HPDE6-E6E7 (cell line): ENCODE data around the gene TFPI.
"Not testable (repeated sequence)": the region's sequence is repeated elsewhere in the genome, so short reads cannot be mapped to it uniquely, and the experiment has no call there.

ENCODE experiments used
- DNase-seq: peaks from one replicate; pipeline ENCODE4 v3.0.0; 2011; ENCODE audit warnings: missing footprints; ENCODE audit errors: extremely low spot score

Gene TFPI

GRCh38 chr2:187528042-187528441, 26.2 kb downstream of the TFPI start:
- no peak for DNase-seq

GRCh38 chr2:187527262-187527661, 27.0 kb downstream of the TFPI start:
- DNase-seq = no peak

- no peak for DNase-seq
Observed at GRCh38 chr2:187526792-187527191, 27.4 kb downstream of the TFPI start.

GRCh38 chr2:187525163-187525900, 28.9 kb downstream of the TFPI start:
- no peak for DNase-seq

- DNase-seq = no peak
Observed at GRCh38 chr2:187523325-187523724, 30.9 kb downstream of the TFPI start.

- no peak for DNase-seq
Observed at GRCh38 chr2:187520121-187520624, 34.1 kb downstream of the TFPI start.

- DNase-seq = no peak
Observed at GRCh38 chr2:187519419-187520120, 34.7 kb downstream of the TFPI start.

GRCh38 chr2:187517750-187518361, 36.4 kb downstream of the TFPI start:
- DNase-seq = not testable (repeated sequence)

GRCh38 chr2:187516630-187517510, 37.4 kb downstream of the TFPI start:
- not testable (repeated sequence) for DNase-seq

GRCh38 chr2:187514930-187515329, 39.3 kb downstream of the TFPI start:
- no peak for DNase-seq

GRCh38 chr2:187514235-187514829, 39.9 kb downstream of the TFPI start:
- not testable (repeated sequence) for DNase-seq

- DNase-seq = not testable (repeated sequence)
Observed at GRCh38 chr2:187513460-187514234, 40.6 kb downstream of the TFPI start.

- DNase-seq = no peak
Observed at GRCh38 chr2:187511356-187512315, 42.6 kb downstream of the TFPI start.

- not testable (repeated sequence) for DNase-seq
Observed at GRCh38 chr2:187510419-187511355, 43.5 kb downstream of the TFPI start.

GRCh38 chr2:187509667-187510417, 44.4 kb downstream of the TFPI start:
- no peak for DNase-seq

GRCh38 chr2:187506416-187506815, 47.8 kb downstream of the TFPI start:
- no peak for DNase-seq

GRCh38 chr2:187505065-187505672, 49.1 kb downstream of the TFPI start:
- no peak for DNase-seq
